ENCODE data around the gene SHISAL1.

DNA sequence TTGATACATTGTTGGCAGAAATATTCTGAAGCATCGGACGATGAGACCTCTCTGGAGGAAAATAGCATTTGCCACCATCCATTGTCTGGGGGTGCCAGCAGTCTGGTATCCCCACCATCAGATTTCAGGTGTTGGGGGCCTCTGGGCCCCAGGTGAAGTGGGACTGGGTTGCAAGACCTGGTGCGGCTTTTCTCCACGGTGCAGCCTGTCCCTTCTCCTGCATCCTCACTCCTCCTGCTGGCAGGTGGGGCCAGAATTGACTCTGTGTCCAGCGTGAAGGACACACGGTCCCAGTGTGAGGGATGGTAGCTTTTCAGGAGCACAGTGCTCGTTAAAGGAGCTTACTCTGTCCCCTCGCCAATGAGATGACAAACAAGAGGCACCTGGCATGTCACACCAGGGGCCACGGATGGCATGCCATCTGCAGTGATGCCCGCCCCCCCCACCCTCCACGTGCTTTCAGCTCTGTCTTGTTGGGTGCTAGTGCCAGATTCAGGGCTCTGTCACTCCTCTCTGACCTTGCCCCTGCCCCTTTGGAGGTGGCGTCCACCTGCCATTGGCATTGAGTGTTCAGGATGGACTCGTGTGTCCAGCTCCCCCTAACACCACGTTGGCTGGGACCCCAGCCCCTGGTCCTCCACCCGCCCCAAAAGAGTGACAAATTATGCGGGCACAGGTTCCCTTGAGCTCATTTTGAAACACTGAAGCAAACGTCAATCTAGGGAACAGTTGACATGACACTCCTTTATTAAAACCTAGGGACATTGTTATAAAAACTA lies 69.6 kb downstream of the SHISAL1 start:
- no peak for TF ChIP-seq BACH2 (CRISPR knock-in tag; IDR thresholded peaks at IDR 0.05; ENCODE audit: borderline replicate concordance)
- TF ChIP-seq, protein P1, sequence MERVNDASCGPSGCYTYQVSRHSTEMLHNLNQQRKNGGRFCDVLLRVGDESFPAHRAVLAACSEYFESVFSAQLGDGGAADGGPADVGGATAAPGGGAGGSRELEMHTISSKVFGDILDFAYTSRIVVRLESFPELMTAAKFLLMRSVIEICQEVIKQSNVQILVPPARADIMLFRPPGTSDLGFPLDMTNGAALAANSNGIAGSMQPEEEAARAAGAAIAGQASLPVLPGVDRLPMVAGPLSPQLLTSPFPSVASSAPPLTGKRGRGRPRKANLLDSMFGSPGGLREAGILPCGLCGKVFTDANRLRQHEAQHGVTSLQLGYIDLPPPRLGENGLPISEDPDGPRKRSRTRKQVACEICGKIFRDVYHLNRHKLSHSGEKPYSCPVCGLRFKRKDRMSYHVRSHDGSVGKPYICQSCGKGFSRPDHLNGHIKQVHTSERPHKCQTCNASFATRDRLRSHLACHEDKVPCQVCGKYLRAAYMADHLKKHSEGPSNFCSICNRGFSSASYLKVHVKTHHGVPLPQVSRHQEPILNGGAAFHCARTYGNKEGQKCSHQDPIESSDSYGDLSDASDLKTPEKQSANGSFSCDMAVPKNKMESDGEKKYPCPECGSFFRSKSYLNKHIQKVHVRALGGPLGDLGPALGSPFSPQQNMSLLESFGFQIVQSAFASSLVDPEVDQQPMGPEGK (CRISPR knock-in tag; IDR thresholded peaks at IDR 0.05; ENCODE audit: borderline replicate concordance): no peak
